ENCODE measurements around the gene ZNF675.
"Not testable (repeated sequence)": the region's sequence is repeated elsewhere in the genome, so short reads cannot be mapped to it uniquely, and the experiment has no call there.

ZNF675 gene

DNA sequence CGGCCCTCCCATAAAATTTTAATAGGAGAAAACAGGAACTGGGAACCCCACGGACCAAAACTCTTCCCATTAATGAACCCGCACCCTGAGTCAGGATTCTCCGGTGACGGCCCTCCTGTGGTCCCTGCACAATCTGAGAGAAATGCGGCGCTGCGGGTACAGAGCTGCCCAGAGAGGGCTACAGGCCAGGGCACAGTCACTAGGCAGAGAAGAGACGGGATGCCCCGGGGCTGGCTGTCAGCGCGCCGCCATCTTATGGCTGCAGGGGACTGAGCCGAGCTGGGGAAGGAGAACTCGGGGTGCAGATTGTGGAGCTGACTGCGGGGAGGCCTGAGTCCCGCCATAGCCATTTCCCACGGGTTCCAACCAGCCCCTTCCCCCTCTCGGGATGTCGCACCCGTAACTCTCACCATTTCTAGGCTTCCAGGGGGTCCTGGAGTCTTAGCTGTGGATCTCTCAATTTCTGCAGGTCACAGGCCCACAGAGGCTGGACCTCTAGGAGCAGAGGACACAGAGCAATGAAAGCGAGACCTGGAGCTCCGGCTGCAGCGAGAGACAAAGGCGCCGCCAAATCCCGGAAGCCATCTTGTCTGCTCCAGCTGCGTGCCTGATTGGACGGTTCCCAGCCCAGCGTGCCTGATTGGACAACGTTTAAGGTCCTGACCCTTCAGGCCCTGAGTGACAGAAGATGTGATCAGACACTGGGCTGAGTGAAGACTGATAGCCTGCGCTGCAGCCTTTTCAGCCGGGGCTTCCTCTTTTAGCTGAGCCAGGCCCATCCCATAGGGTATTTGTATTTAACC is at the start of gene ZNF675:
Gene ZNF675, minus strand, starts transcription at position 592 of the 803 bp plus-strand sequence. Its CDS starts 179 bp downstream, at position 413.
- H3K36me3 ChIP-seq (ENCODE audit: insufficient read depth, low read length) = no peaks in the 10 kb centered on the region
- H3K27ac ChIP-seq (ENCODE audit: low read depth, low read length) = peak within 1 kb of the TSS; percentile 78
- no peaks in the 10 kb centered on the region for H3K9me3 ChIP-seq (ENCODE audit: low read length)
- peak within 1 kb of the TSS; percentile 76 to 91 for H3K4me3 ChIP-seq (ENCODE audit: low read depth in 1 of 2, low read length in 2 of 2)
- H3K27me3 ChIP-seq (ENCODE audit: control insufficient read depth in 1 of 2, insufficient read depth in 2 of 2, low read length in 2 of 2) = no peaks in the 10 kb centered on the region
- H3K4me1 ChIP-seq (ENCODE audit: insufficient read depth, low read length) = peaks cover 6% of the 10 kb centered on the region
- H3K9ac ChIP-seq (ENCODE audit: low read length) = peak within 1 kb of the TSS; percentile 71

DNA sequence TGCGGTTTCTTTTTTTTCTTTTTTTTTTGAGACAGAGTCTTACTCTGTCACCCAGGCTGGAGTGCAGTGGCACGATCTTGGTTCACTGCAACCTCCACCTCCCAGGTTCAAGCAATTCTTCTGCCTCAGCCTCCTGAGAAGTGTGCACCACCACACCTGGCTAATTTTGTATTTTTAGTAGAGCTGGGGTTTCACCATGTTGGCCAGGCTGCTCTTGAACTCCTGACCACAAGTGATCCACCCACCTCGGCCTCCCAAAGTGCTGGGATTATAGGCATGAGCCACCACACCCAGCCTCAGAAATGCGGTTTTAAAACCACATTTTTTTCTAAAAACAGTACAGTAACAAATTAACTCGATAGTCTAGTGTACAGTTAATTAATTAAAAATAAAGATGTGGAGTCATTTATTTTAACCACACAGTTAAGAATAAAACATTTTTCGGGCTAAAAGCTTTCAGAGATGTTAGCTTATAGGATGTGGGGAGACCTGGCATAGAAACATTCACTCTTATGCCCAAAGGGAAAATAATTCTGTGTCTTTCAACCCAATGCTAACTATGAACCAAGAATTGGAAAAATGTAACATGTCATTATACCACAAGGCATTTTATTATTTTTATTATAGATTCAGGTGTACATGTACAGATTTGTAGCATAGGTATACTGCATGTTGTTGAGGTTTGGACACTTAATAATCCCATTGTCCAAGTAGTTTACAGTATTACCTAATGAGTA is 43.9 kb upstream of the ZNF675 start:
- not testable (repeated sequence) for H3K4me3 ChIP-seq (ENCODE audit: low read depth in 1 of 2, low read length in 2 of 2); H3K9me3 ChIP-seq (ENCODE audit: low read length); H3K36me3 ChIP-seq (ENCODE audit: insufficient read depth, low read length); H3K27me3 ChIP-seq (ENCODE audit: control insufficient read depth in 1 of 2, insufficient read depth in 2 of 2, low read length in 2 of 2); H3K4me1 ChIP-seq (ENCODE audit: insufficient read depth, low read length); H3K9ac ChIP-seq (ENCODE audit: low read length); H3K27ac ChIP-seq (ENCODE audit: low read depth, low read length)

DNA sequence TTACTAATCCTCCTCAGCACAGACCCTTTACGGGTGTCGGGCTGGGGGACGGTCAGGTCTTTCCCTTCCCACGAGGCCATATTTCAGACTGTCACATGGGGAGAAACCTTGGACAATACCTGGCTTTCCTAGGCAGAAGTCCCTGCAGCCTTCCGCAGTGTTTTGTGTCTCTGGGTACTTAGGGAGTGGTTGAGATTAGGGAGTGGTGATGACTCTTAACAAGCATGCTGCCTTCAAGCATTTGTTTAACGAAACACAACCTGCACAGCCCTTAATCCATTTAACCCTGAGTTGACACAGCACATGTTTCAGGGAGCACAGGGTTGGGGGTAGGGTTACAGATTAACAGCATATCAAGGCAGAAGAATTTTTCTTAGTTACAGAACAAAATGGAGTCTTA is 37.1 kb upstream of the ZNF675 start:
- not testable (repeated sequence) for H3K27ac ChIP-seq (ENCODE audit: low read depth, low read length); H3K4me1 ChIP-seq (ENCODE audit: insufficient read depth, low read length); H3K9ac ChIP-seq (ENCODE audit: low read length); H3K27me3 ChIP-seq (ENCODE audit: control insufficient read depth in 1 of 2, insufficient read depth in 2 of 2, low read length in 2 of 2); H3K36me3 ChIP-seq (ENCODE audit: insufficient read depth, low read length); H3K9me3 ChIP-seq (ENCODE audit: low read length); H3K4me3 ChIP-seq (ENCODE audit: low read depth in 1 of 2, low read length in 2 of 2)

DNA sequence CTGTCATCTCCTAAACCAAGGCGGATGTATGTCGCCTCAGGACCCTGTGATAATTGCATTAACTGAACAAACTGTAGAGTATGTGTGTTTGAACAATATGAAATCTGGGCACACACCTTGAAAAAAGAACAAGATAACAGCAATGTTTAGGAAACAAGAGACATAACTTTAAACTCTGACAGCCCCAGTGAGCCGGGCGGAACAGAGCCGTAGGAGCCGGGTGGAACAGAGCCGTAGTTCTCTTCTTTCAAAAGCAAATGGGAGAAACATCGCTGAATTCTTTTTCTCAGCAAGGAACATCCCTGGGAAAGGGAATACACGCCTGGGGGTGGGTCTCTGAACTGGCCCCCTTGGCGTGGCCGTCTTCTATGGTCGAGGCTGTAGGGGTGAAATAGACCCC is 31.8 kb upstream of the ZNF675 start:
- Histone ChIP-seq H3K27ac (ENCODE audit: low read depth, low read length) (no peak overlapping the region), H3K9me3 (ENCODE audit: low read length) (no peaks in the 10 kb centered on the region), H3K4me3 (ENCODE audit: low read depth in 1 of 2, low read length in 2 of 2) (no peak overlapping the region), H3K36me3 (ENCODE audit: insufficient read depth, low read length) (no peaks in the 10 kb centered on the region), H3K9ac (ENCODE audit: low read length) (no peak overlapping the region), H3K27me3 (ENCODE audit: control insufficient read depth in 1 of 2, insufficient read depth in 2 of 2, low read length in 2 of 2) (no peaks in the 10 kb centered on the region), H3K4me1 (ENCODE audit: insufficient read depth, low read length) (no peaks in the 10 kb centered on the region)

DNA sequence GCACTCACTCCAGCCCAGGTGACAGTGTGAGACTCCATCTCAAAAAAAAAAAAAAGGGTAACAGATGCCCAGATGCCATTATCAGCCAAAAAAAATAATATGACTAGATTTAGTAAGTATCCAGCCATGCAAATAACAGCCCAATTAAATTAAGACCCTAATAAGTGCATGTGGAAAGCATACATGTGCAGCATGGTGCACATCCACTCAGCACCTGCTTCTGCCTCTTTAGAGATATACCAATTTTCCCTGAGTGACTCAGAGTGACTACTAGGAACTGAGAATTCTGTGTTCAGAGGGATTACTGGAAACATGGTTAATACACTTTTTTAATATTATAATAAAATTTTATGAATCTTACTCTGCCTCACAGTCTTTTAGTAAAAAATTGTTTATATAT is 29.8 kb upstream of the ZNF675 start:
- Histone ChIP-seq H3K27me3 (ENCODE audit: control insufficient read depth in 1 of 2, insufficient read depth in 2 of 2, low read length in 2 of 2) (no peaks in the 10 kb centered on the region), H3K36me3 (ENCODE audit: insufficient read depth, low read length) (no peaks in the 10 kb centered on the region), H3K4me3 (ENCODE audit: low read depth in 1 of 2, low read length in 2 of 2) (no peak overlapping the region), H3K27ac (ENCODE audit: low read depth, low read length) (no peak overlapping the region), H3K9ac (ENCODE audit: low read length) (no peak overlapping the region), H3K9me3 (ENCODE audit: low read length) (no peaks in the 10 kb centered on the region), H3K4me1 (ENCODE audit: insufficient read depth, low read length) (no peaks in the 10 kb centered on the region)

DNA sequence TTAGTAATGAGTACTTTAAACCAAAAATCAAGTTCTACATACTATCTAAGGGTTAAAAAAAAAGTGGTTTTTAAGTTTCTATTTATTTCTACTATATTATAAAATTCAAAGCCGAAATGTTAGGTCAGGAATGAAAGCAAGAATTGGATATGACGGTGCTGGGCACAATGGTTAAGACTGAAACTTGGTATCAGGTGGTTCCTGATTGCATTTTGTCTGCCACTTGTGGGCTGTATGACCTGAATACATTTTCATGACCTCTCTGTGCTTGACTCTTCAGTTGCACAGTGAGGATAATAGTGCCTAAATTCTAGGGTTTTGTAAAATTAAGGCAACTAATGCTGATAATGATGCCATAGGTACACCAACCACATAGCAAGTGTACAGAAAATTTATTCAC is 22.3 kb upstream of the ZNF675 start:
- Histone ChIP-seq H3K4me1 (ENCODE audit: insufficient read depth, low read length) (no peaks in the 10 kb centered on the region), H3K9me3 (ENCODE audit: low read length) (no peaks in the 10 kb centered on the region), H3K36me3 (ENCODE audit: insufficient read depth, low read length) (no peaks in the 10 kb centered on the region), H3K9ac (ENCODE audit: low read length) (no peak overlapping the region), H3K4me3 (ENCODE audit: low read depth in 1 of 2, low read length in 2 of 2) (no peak overlapping the region), H3K27me3 (ENCODE audit: control insufficient read depth in 1 of 2, insufficient read depth in 2 of 2, low read length in 2 of 2) (no peaks in the 10 kb centered on the region), H3K27ac (ENCODE audit: low read depth, low read length) (no peak overlapping the region)

DNA sequence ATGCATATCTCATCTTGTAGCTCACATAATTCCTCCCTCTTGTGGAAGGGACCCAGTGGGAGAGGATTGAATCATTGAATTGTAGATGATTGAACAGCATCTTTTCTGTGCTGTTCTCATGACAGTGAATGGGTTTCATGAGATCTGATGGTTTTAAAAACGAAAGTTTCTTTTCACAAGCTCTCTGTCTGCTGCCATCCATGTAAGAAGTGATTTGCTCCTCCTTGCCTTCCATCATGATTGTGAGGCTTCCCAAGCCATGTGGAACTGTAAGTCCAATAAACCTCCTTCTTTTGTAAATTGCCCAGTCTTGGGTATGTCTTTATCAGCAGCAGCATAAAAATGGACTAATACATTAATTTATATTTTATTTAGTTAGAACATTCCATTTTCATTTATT is 19.6 kb upstream of the ZNF675 start:
- Histone ChIP-seq H3K4me3 (ENCODE audit: low read depth in 1 of 2, low read length in 2 of 2) (no peak overlapping the region), H3K9ac (ENCODE audit: low read length) (no peak overlapping the region)

DNA sequence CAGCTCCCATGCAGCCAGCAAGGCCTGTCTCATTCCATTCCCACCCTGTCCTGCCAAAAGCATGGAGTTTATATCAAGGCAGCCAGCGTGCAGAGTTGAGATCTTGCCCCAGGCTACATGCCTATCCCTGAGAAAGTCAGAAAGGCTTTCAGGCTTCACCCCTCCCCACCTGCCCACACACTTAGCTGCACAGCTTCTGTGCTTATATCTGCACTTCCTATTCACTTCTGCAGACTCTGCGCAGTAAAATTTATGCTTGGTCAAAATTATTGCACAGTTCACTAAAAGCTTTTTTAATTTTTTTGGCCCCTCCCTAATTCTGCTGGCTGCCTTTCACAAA is 12.5 kb upstream of the ZNF675 start:
- H3K9me3 ChIP-seq (ENCODE audit: low read length) = no peaks in the 10 kb centered on the region
- H3K9ac ChIP-seq (ENCODE audit: low read length) = no peak overlapping the region
- H3K4me3 ChIP-seq (ENCODE audit: low read depth in 1 of 2, low read length in 2 of 2) = no peak overlapping the region
- no peaks in the 10 kb centered on the region for H3K4me1 ChIP-seq (ENCODE audit: insufficient read depth, low read length)
- H3K27me3 ChIP-seq (ENCODE audit: control insufficient read depth in 1 of 2, insufficient read depth in 2 of 2, low read length in 2 of 2) = no peaks in the 10 kb centered on the region
- no peak overlapping the region for H3K27ac ChIP-seq (ENCODE audit: low read depth, low read length)
- no peaks in the 10 kb centered on the region for H3K36me3 ChIP-seq (ENCODE audit: insufficient read depth, low read length)

More for the DNA sequence above, 19.6 kb upstream of the ZNF675 start:
- Histone ChIP-seq H3K4me1 (ENCODE audit: insufficient read depth, low read length) (no peaks in the 10 kb centered on the region), H3K9me3 (ENCODE audit: low read length) (no peaks in the 10 kb centered on the region), H3K36me3 (ENCODE audit: insufficient read depth, low read length) (no peaks in the 10 kb centered on the region), H3K27me3 (ENCODE audit: control insufficient read depth in 1 of 2, insufficient read depth in 2 of 2, low read length in 2 of 2) (no peaks in the 10 kb centered on the region), H3K27ac (ENCODE audit: low read depth, low read length) (no peak overlapping the region)

DNA sequence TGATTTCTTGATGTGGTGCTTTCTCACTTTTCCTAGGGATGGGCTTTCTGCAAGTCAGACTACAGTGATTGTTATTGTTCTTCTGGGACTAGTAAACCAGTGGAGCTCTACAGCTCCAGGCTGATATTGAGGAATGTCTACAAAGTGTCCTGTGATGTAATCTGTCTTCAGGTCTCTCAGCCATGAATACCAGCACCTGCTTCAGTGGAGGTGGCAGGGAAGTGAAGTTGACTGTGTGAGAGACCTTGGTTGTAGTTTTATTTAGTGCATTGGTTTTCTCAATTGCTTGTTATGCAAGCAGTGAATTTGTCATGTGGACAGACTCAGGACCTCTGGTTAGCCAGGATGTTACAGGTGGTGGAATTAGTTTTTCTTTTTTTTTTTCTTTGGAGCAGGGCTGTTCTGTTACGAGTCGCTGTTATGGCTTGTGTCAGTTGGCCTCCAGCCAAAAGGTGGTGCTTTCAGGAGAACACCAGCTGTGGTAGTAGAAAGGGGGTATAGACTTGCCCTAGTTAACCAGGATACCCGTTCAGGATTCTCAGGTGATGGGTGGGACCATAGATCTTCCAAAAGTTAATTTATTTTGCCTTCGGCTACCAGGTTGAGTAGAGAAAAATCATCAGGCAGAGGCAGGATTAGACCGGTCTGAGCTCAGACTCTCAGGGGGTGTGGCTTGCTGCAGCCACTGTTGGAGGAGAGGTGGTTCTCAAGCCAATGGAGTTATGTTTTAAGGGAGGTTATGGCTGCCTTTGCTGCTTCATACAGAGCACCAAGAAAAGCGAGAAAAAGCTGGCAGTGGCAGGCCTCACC is 11.9 kb upstream of the ZNF675 start:
- no peaks in the 10 kb centered on the region for H3K9me3 ChIP-seq (ENCODE audit: low read length)
- H3K4me1 ChIP-seq (ENCODE audit: insufficient read depth, low read length) = no peaks in the 10 kb centered on the region
- H3K9ac ChIP-seq (ENCODE audit: low read length) = no peak overlapping the region
- H3K36me3 ChIP-seq (ENCODE audit: insufficient read depth, low read length) = no peaks in the 10 kb centered on the region
- no peak overlapping the region for H3K4me3 ChIP-seq (ENCODE audit: low read depth in 1 of 2, low read length in 2 of 2)
- no peak overlapping the region for H3K27ac ChIP-seq (ENCODE audit: low read depth, low read length)
- no peaks in the 10 kb centered on the region for H3K27me3 ChIP-seq (ENCODE audit: control insufficient read depth in 1 of 2, insufficient read depth in 2 of 2, low read length in 2 of 2)

DNA sequence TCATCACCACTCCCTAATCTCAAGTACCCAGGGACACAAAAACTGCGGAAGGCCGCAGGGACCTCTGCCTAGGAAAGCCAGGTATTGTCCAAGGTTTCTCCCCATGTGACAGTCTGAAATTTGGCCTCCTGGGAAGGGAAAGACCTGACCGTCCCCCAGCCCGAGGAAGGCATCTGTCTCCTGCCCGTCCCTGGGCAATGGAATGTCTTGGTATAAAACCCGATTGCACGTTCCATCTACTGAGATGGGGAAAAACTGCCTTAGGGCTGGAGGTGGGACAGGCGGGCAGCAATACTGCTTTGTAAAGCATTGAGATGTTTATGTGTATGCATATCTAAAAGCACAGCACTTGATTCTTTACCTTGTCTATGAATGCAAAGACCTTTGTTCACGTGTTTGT is 5.9 kb upstream of the ZNF675 start:
- H3K27ac ChIP-seq (ENCODE audit: low read depth, low read length); H3K9ac ChIP-seq (ENCODE audit: low read length): not testable (repeated sequence)

DNA sequence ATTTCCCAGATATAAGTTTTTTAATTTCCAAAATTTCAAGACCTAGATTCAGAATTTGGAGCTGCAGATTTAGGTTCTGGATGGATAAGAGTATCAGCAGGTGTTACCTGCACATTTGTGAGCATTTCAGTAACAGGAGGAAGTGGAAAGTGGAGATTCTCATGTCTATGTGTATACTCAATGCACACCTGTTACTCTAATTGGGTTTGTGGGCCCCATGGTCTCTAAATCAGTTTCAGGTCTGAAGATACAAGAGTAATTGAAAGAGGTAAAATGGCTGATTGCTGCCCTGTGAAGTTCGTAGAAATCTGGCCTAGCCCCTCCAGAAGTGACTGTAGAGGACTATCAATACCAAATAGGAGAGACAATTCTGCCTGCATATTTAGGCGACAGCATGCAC is 13.9 kb downstream of the ZNF675 start:
- Histone ChIP-seq H3K4me1 (ENCODE audit: insufficient read depth, low read length) (no peaks in the 10 kb centered on the region), H3K27ac (ENCODE audit: low read depth, low read length) (no peak overlapping the region), H3K9me3 (ENCODE audit: low read length) (no peaks in the 10 kb centered on the region)

More for the DNA sequence above, 5.9 kb upstream of the ZNF675 start:
- H3K9me3 ChIP-seq (ENCODE audit: low read length); H3K36me3 ChIP-seq (ENCODE audit: insufficient read depth, low read length); H3K27me3 ChIP-seq (ENCODE audit: control insufficient read depth in 1 of 2, insufficient read depth in 2 of 2, low read length in 2 of 2); H3K4me3 ChIP-seq (ENCODE audit: low read depth in 1 of 2, low read length in 2 of 2); H3K4me1 ChIP-seq (ENCODE audit: insufficient read depth, low read length): not testable (repeated sequence)

More for the DNA sequence above, 13.9 kb downstream of the ZNF675 start:
- H3K9ac ChIP-seq (ENCODE audit: low read length) = no peak overlapping the region
- H3K36me3 ChIP-seq (ENCODE audit: insufficient read depth, low read length) = no peaks in the 10 kb centered on the region
- H3K4me3 ChIP-seq (ENCODE audit: low read depth in 1 of 2, low read length in 2 of 2) = no peak overlapping the region
- H3K27me3 ChIP-seq (ENCODE audit: control insufficient read depth in 1 of 2, insufficient read depth in 2 of 2, low read length in 2 of 2) = no peaks in the 10 kb centered on the region

Measured in muscle layer of colon (tissue), 2 donors.